ENCODE measurements around the gene ASB6.
A peak's percentile ranks its signal among the peaks of the same experiment; 100 is the strongest.

ASB6 gene

DNA sequence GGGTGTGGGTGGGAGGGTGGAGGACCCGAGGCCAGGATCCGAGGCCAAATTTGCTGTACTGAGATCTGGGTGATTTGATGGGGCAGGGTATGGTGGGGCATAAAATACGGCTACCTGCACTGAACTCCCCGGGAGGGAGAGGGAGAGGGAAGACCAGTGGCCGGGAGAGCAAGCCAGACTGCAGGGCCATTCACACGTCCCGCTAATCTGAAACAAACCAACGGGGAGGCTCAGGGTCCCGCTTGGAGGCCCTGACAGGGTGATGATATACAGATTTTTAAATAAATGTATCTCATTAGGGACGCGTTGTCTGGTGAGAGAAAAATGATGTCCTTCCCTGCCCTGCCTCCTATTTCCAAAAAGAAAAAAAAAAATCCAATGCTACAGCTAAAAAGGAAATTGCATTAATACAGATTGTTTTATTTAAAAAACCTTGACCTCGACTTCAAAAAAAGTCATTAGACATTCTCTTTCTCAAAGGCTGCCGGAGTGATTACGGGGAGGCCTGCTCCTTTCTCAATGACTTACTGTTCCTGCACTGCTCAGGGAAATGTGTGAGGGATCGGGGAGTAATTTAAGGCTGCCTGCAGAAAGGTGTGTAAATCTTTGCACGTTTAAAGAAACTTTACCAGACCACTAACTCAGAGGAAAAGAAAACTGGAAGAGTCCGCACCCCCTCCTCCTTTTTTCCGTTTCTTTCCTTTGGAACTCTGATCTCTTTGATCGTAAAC, 12.0 kb upstream of the ASB6 start:
- no peak for DNase-seq (ENCODE audit: low read depth)
- H3K4me3 ChIP-seq (ENCODE audit: control insufficient read depth, low read depth, low read length), result no peak overlapping the region
- TF ChIP-seq, protein P1, sequence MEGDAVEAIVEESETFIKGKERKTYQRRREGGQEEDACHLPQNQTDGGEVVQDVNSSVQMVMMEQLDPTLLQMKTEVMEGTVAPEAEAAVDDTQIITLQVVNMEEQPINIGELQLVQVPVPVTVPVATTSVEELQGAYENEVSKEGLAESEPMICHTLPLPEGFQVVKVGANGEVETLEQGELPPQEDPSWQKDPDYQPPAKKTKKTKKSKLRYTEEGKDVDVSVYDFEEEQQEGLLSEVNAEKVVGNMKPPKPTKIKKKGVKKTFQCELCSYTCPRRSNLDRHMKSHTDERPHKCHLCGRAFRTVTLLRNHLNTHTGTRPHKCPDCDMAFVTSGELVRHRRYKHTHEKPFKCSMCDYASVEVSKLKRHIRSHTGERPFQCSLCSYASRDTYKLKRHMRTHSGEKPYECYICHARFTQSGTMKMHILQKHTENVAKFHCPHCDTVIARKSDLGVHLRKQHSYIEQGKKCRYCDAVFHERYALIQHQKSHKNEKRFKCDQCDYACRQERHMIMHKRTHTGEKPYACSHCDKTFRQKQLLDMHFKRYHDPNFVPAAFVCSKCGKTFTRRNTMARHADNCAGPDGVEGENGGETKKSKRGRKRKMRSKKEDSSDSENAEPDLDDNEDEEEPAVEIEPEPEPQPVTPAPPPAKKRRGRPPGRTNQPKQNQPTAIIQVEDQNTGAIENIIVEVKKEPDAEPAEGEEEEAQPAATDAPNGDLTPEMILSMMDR (conservative IDR thresholded peaks at IDR 0.05; ENCODE audit: control insufficient read depth, insufficient read depth, low read depth, low read length), result no peak

DNA sequence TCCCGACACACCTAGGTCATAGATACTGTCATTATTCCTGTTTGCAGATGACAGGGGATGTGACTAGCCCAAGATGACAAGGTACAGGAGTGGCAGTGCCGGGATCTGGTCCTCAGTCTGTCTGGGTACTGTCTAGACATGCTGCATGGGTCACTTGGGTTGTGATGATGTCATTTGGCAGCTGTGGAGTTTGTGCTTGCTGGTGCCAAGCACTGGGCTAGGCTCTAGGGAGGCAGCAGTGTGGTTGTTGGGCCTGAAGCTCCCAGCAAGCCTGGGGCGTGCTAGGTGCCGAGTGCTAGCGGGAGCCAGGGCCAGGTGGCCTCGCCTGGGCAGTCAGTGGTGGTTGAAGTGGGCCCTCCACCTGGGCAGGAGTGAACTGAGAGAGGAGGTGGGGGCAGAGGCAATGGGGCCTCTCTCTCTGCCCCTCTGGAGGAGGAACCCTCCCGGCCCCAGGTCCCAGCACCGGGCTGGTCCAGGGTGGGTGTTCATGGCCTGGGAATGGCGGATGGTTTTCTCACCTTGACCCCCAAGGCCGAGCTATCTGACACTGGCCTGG, 8.8 kb upstream of the ASB6 start:
- DNase-seq (ENCODE audit: low read depth), result peak; percentile 27
- no peak overlapping the region for H3K4me3 ChIP-seq (ENCODE audit: control insufficient read depth, low read depth, low read length)
- TF ChIP-seq, protein P1 (conservative IDR thresholded peaks at IDR 0.05; ENCODE audit: control insufficient read depth, insufficient read depth, low read depth, low read length), result no peak

DNA sequence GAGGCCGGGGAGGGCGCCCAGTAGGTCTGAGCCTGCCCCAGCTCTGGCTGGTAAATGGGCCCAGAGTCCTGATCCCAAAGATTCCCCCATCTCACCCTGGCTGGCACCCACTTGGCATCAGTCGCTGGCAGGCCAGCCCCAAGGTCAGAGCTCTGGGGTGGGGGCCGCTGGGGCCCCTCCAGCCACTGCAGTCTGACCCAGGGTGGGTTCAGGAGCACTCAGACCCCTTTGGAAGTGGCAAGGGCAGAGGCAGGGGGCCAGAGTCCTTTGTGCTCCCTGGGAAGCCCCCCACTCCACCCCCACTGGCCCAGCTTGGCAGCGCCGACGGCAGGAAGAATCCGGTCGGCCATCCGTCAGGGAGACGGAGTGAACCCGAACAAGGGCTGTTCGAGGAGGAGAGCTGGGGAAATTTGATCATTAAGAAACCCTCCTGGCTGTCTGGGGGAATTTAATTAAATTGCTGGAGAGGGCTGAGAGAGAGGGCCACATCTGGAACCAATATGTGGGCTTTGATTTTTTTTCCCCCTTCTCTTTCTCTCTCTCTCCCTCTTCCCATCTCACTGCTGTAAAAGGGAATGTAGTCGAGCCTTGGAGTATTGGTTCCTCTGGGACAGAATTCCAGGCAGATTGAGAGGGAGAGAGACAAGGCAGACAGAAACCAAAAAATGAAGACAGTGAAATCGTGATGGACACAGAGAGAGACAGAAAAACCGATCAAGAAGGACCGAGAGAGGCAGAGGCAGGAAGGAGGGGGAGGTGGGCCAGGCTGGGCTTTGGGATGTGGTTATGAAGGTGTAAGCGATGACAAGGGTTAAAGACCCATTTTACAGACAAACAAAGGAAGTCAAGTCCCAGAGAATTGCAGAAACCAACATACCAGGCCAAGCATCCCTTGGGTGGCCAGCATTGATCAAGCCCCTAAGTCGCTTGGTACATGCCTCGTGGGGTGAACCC, 8.1 kb upstream of the ASB6 start:
- TF ChIP-seq, protein P1 (conservative IDR thresholded peaks at IDR 0.05; ENCODE audit: control insufficient read depth, insufficient read depth, low read depth, low read length), result no peak
- H3K4me3 ChIP-seq (ENCODE audit: control insufficient read depth, low read depth, low read length), result no peak overlapping the region
- DNase-seq (ENCODE audit: low read depth), result peak; percentile 26

DNA sequence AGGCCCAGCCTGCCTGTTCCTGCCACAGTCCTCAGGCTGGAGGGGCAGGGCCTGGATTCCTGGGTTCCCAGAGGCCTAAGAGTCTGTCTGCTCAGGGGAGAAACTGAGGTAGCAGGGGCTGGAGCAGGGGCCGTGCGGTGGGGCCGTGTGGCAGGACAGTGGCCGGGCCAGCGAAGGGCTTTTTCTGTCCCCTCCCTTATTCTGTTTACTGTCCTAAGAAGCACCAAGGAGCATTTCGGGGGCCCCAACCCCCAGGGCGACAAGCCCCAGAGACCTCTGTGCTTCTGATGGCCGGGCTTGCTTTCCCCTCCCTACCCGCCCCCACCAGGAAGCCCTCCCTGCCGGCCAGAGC, 6.8 kb upstream of the ASB6 start:
- TF ChIP-seq, protein P1 (conservative IDR thresholded peaks at IDR 0.05; ENCODE audit: control insufficient read depth, insufficient read depth, low read depth, low read length), result no peak
- H3K4me3 ChIP-seq (ENCODE audit: control insufficient read depth, low read depth, low read length), result no peak overlapping the region
- DNase-seq (ENCODE audit: low read depth), result no peak

DNA sequence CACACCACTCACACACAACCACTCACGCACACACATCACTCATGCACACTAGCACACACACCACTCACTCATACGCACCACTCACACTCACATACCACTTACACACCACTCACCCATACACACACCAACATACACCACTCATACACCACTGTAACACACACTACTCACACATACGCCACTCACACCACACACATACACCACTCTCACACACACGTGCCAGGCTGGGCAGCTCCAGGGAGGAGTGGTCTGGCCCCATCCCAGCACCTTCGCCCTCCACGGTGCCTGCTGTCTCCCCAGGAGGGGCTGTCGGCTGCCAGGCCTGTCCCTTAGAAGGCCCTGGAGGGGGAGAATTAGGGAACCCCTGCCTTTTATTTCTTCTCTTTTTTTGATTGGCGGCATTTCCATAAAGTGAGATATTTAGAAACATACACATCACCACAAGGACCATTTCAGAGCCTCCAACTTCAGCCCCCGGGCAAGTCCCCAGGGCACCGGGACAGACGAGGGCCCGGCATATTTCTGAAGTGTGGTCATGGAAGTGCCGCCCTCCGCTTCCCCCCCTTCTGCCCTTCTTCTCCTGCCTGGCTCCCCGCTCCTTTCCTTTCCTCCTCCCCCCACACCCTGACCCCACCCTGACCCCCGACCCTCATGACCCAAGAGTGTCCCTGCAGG, 6.3 kb upstream of the ASB6 start:
- no peak overlapping the region for H3K4me3 ChIP-seq (ENCODE audit: control insufficient read depth, low read depth, low read length)
- no peak for DNase-seq (ENCODE audit: low read depth)
- TF ChIP-seq, protein P1 (conservative IDR thresholded peaks at IDR 0.05; ENCODE audit: control insufficient read depth, insufficient read depth, low read depth, low read length), result no peak

DNA sequence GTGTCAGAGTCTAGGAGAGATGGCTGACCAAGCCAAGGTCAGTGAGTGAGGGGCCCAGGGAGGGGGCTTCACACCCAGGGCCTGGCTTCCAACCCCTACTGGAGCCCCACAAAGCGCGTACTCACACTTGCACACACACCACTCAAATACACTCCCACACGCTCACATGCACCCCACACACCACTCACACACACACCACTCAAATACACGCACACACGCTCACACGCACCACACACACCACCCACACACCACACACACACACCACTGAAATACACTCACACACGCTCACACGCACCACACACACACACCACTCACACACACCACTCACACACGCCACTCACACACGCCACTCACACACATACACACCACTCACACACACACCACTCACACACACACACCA, 5.7 kb upstream of the ASB6 start:
- H3K4me3 ChIP-seq (ENCODE audit: control insufficient read depth, low read depth, low read length), result no peak overlapping the region
- TF ChIP-seq, protein P1 (conservative IDR thresholded peaks at IDR 0.05; ENCODE audit: control insufficient read depth, insufficient read depth, low read depth, low read length), result no peak
- DNase-seq (ENCODE audit: low read depth), result no peak

All from fibroblast of mammary gland (primary cell).